Muscle layer of duodenum (tissue), 2 donors: ENCODE data around the gene HIBADH.

Source experiments
- H3K27ac ChIP-seq: one replicate; pipeline ENCODE4 v1.7.0; 2013; ENCODE audit warnings: mild to moderate bottlenecking, low read length
- H3K27me3 ChIP-seq: one replicate; pipeline ENCODE4 v1.7.0; 2013; ENCODE audit warnings: low read depth, mild to moderate bottlenecking, control low read depth, low read length
- H3K36me3 ChIP-seq, 2 donors: one replicate each; pipeline ENCODE4 v1.7.0; 2013; ENCODE audit warnings: low read length in 2 of 2, control low read depth in 1 of 2, mild to moderate bottlenecking in 1 of 2; ENCODE audit not compliant: insufficient read depth in 2 of 2, control insufficient read depth in 1 of 2
- H3K4me1 ChIP-seq, 2 donors: one replicate each; pipeline ENCODE4 v1.7.0; 2013; ENCODE audit warnings: low read length in 2 of 2, mild to moderate bottlenecking in 2 of 2, control low read depth in 1 of 2, moderate library complexity in 1 of 2; ENCODE audit not compliant: insufficient read depth in 2 of 2, control insufficient read depth in 1 of 2
- H3K4me3 ChIP-seq, 2 donors: one replicate each; pipeline ENCODE4 v1.7.0; 2013; ENCODE audit warnings: low read length in 2 of 2, low read depth in 1 of 2, mild to moderate bottlenecking in 1 of 2
- H3K9me3 ChIP-seq, 2 donors: one replicate each; pipeline ENCODE4 v1.7.0; 2013; ENCODE audit warnings: low read length in 2 of 2, control low read depth in 1 of 2, mild to moderate bottlenecking in 1 of 2; ENCODE audit not compliant: control insufficient read depth in 1 of 2
- donor health status: healthy.

HIBADH gene

DNA sequence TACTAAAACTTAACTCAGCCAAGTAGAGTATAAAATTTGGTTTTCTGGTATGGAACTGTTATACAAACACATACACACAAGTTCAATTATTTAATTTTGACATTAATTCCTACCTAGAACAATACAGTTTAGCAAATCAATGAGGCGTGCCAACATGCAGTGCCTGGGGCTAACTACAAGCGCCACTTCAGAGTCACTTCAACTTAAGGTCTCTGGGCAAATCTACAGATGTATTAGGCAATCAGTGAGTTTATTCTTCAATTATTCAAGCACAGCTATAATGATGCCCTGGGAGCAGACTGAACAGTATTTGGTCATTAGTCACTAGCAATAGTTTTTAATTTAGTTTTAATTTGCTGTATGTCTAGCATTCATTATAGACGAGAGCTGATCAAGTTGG lies 51.6 kb downstream of the HIBADH start:
- H3K4me1 ChIP-seq: no peaks in the 10 kb centered on the region
- peaks cover 0 to 5% of the 10 kb centered on the region in 2 donors for H3K36me3 ChIP-seq
- H3K4me3 ChIP-seq: no peak overlapping the region
- no peaks in the 10 kb centered on the region for H3K9me3 ChIP-seq
- H3K27ac ChIP-seq: no peak overlapping the region
- H3K27me3 ChIP-seq: no peaks in the 10 kb centered on the region

DNA sequence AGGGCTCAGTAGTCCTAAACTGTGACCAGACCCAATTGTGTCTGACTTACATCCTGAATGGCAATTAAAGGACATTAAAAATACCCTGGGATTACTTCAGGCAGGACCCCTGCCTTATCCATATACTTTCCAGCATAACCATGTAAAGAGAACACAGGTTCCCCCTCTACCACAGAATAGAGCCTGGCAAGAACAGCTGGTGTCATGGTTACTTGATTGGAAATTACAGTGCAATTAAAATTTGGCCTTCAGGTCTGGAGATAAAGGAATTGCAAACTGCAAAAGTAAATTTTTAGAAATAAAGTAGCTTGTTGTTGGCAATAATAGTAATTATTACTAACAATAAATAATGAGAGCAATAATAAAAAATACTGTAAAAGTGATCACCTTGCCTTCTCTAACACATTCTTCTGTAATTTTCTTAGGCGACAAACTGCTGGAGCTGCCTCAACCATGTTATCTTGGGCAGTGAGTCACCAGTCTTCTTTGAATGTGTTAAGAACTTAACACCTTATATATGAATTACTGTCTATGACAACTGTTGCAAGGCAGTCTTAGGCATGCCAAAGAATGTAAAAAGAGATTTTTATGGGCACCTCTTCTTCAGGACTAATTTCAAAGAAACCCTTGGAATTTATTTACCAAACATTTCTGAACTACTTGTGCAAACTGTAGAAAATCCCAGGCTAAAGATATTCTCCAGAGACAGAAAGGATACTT lies 53.7 kb downstream of the HIBADH start:
- Histone ChIP-seq H3K36me3 (no peaks in the 10 kb centered on the region), H3K4me1 (no peaks in the 10 kb centered on the region), H3K9me3 (no peaks in the 10 kb centered on the region), H3K27me3 (no peaks in the 10 kb centered on the region), H3K27ac (no peak overlapping the region), H3K4me3 (no peak overlapping the region)

DNA sequence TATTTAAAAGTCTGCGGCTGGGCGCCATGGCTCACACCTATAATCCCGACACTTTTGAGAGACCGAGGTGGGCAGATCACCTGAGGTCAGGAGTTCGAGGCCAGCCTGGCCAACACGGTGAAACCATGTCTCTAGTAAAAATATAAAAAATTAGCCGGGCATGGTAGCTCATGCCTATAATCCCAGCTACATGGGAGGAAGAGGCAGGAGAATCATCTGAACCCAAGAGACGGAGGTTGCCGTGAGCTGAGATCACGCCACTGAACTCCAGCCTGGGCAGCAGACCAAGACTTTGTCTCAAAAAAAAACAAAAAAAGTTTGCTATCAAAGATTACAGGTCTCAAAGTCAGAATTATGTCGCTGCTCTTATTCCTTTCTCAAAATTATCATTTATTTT lies 55.5 kb downstream of the HIBADH start:
- Histone ChIP-seq H3K36me3 (no peaks in the 10 kb centered on the region), H3K4me3 (no peak overlapping the region), H3K27ac (no peak overlapping the region), H3K4me1 (no peaks in the 10 kb centered on the region), H3K9me3 (no peaks in the 10 kb centered on the region), H3K27me3 (no peaks in the 10 kb centered on the region)

DNA sequence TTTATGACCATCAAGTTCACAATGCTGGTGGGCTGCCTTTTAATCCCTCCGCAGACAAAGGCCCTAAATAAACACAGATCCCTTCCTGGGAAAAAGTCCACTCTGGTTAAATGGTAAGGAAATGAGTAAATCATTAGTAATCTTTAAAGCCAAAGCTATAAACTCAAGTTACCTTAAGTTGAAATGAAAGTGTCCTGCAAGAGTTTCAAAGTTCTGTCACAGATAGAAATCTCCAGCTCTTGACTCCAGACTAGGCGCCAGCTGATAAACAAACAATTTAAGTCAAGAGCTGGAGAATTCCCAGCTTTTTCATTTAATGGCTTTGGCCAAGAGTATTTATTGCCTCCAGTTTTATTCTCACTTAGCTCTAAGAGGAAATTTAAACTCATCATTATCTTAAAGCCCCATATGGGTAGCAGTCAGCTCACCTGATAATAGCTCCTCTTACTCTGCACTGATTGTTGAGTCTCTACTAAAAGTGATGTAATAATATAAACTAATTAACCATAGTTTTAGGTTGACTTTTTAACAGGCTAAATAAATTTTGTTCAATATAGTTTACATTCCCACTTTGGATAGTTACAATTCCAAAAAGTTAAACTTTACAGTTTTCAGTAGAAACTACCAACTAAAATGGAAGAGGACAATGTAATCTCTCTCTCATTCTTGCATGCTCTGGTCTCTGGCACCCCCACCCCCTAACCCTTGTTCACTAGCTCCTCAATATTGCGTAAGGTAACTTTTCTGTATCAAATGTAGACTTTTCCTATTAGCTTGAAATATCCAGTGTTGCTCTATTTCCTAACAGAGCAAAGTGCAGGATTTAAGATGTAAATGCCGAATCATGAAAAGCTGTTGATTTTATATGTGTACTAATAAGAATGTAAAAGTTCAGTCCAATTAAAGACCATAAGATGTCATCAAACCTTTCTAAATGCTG lies 56.1 kb downstream of the HIBADH start:
- no peak overlapping the region for H3K4me3 ChIP-seq

DNA sequence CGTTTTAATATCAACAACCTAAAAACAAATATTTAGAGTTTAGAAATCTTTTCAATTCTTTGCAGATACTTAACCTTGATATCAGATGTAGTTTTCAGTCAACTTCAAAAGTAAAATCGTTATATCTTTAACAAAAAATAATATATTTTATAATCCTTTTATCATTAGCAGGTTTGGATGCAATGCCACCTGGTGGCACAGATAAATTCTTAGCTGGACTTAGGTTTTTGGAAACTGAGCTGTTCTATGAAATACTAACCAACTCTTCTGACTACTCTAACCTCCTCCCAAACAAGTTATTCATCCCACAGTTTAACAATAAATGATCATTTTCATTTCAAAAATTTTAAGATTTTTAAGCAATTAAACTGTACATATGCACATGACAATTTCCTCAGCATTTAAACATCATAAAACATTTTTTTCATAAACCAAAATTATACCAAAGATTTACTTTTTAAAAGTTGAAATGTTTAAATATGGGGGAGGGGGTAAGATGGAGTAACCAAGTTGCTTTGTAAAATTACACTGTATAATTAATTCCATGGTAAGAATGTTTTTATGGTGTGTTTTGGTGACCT lies 56.9 kb downstream of the HIBADH start:
- Histone ChIP-seq H3K27ac (no peak overlapping the region), H3K27me3 (no peaks in the 10 kb centered on the region), H3K36me3 (no peaks in the 10 kb centered on the region), H3K4me3 (no peak overlapping the region), H3K9me3 (no peaks in the 10 kb centered on the region), H3K4me1 (no peaks in the 10 kb centered on the region)

More for the DNA sequence above, 56.1 kb downstream of the HIBADH start:
- no peaks in the 10 kb centered on the region for H3K9me3 ChIP-seq
- no peaks in the 10 kb centered on the region for H3K4me1 ChIP-seq
- no peak overlapping the region for H3K27ac ChIP-seq
- no peaks in the 10 kb centered on the region for H3K27me3 ChIP-seq
- H3K36me3 ChIP-seq: no peaks in the 10 kb centered on the region

DNA sequence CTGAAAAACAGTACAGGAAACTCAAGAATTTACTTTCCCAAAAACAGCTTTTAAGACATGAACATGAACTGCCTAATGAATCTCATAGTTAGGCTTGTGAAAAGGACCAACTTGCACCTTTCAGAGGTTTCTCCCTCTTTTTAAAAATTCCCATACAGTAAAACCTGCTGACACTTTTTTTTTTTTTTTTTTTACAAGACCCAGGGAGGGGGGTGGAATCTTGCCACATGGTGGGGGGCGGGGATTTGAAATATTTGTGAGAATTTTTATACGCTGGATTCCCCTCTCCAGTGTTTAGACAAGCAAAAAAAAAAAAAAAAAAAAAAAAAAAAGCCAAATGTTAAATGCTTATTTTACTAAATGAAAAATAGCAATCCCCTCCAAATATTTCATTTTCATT lies 57.4 kb downstream of the HIBADH start:
- H3K4me1 ChIP-seq: no peaks in the 10 kb centered on the region
- no peak overlapping the region for H3K4me3 ChIP-seq
- H3K27me3 ChIP-seq: no peaks in the 10 kb centered on the region
- H3K9me3 ChIP-seq: no peaks in the 10 kb centered on the region
- H3K27ac ChIP-seq: no peak overlapping the region
- H3K36me3 ChIP-seq: no peaks in the 10 kb centered on the region

DNA sequence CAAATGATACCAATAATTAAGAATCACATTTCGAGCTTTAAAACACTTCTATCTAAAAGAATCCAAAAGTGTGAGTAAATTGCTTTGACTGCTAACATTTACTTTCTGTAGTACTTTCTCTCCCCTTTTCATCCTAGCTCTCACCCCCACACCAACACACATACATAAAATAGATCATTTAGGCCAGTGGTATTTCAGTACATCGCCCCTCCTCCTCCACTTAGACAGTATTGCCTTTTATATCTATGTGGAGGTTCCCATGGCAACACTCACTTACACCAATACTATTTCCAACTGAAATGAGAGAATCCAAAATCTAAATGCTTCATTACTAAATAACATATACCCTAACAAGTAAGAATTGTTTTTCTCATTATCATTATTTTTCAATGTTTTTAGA lies 58.9 kb downstream of the HIBADH start:
- H3K27ac ChIP-seq: no peak overlapping the region
- no peak overlapping the region for H3K4me3 ChIP-seq
- no peaks in the 10 kb centered on the region for H3K36me3 ChIP-seq
- no peaks in the 10 kb centered on the region for H3K9me3 ChIP-seq
- no peaks in the 10 kb centered on the region for H3K27me3 ChIP-seq
- no peaks in the 10 kb centered on the region for H3K4me1 ChIP-seq

DNA sequence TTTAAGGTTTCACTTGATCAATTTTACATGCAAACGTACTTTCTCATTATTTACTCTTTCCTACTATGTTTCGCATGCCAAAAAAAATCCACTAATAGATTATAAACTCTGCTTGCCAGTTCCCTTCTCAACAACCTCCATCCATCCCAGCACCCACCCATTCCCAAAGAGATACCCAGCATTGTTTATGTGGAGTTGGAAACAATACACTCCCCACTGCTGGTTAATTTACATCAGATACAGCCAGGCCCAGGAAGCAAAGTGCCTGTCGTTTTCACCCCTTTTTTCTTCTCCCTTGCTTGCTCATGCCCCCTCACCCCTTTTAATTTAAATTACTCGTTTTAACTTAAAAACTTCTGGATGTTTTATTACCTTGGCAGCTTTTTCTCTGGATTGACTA lies 59.9 kb downstream of the HIBADH start:
- Histone ChIP-seq H3K27ac (no peak overlapping the region), H3K9me3 (no peaks in the 10 kb centered on the region), H3K4me3 (no peak overlapping the region), H3K4me1 (no peaks in the 10 kb centered on the region), H3K27me3 (no peaks in the 10 kb centered on the region), H3K36me3 (no peaks in the 10 kb centered on the region)

DNA sequence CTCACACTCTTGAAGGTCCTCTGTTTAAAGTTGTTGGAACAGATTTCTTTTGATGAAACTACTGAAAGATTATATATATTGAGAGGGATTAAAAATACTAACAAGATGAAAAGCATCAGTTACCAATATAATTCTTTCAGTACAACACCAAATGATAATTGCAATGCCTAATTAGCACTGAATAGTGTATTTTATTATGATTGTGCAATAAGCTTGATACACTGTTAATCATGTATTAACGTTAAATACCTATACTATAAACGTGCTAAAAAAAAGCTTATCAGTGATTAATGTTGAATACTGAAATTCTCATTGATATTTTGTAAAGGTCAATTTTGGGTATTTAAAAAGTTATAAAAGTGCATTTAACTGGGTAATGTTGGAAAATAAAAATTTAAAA lies 61.5 kb downstream of the HIBADH start:
- no peaks in the 10 kb centered on the region for H3K36me3 ChIP-seq
- H3K27me3 ChIP-seq: no peaks in the 10 kb centered on the region
- H3K4me1 ChIP-seq: no peaks in the 10 kb centered on the region
- H3K4me3 ChIP-seq: no peak overlapping the region
- H3K9me3 ChIP-seq: no peaks in the 10 kb centered on the region
- no peak overlapping the region for H3K27ac ChIP-seq

DNA sequence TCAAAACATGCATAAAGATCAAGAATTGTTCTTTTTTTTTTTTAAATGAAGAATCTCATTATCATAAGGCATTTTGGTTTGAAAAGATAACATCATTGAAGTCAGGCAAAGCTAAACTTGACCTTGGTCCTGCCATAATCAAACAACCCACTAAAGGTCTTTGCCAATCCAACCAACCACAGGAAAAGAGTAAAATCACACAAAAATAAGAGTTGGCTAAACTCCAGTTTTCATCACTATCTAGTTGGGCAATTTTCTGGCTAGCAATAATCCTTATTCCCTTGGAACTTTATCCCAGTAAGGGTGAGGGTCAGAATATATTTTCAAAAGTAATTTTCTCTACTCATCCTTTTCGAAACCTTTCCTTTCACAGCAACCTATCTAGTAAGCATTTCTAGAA lies 62.4 kb downstream of the HIBADH start:
- Histone ChIP-seq H3K4me1 (no peaks in the 10 kb centered on the region), H3K4me3 (no peak overlapping the region), H3K27ac (no peak overlapping the region), H3K27me3 (no peaks in the 10 kb centered on the region), H3K9me3 (no peaks in the 10 kb centered on the region), H3K36me3 (no peaks in the 10 kb centered on the region)

DNA sequence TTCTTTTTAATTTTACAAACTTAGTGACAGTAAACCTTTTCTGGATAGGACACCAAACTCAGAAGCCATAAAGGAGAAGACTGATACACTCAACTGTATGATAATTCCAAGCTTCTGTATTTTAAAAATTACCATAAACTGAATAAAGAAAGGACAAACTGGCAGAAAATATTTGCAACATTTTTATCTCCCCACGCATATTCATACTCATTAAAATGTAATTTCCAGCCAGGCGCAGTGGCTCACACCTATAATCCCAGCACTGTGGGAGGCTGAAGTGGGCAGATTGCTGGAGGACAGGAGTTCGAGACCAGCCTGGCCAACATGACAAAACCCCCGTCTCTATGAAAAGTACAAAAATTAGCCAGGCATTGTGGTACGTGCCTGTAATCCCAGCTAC lies 67.7 kb downstream of the HIBADH start:
- Histone ChIP-seq H3K27me3 (no peaks in the 10 kb centered on the region), H3K27ac (no peak overlapping the region), H3K4me3 (no peak overlapping the region), H3K4me1 (no peaks in the 10 kb centered on the region), H3K9me3 (no peaks in the 10 kb centered on the region), H3K36me3 (no peaks in the 10 kb centered on the region)
